Activated CD4-positive, alpha-beta T cell treated with anti-CD3 and anti-CD28 coated beads, Interleukin-2, amount 50 U/mL, for 1 hour (primary cell): ENCODE data around the gene ITIH5.
"Not testable (repeated sequence)": the region's sequence is repeated elsewhere in the genome, so short reads cannot be mapped to it uniquely, and the experiment has no call there.

Experiments used
- DNase-seq: peaks from one replicate; pipeline ENCODE4 v3.0.0-alpha.2; 2020

The ITIH5 gene

GRCh38 chr10:7666253-7667023, at the start of gene ITIH5:
Gene ITIH5, minus strand, starts transcription at chr10:7666966. Its CDS starts 74 bp downstream, at chr10:7666892.
- no peak for DNase-seq

GRCh38 chr10:7715515-7715914, 48.7 kb upstream of the ITIH5 start:
- DNase-seq: no peak

GRCh38 chr10:7711075-7711474, 44.3 kb upstream of the ITIH5 start:
- not testable (repeated sequence) for DNase-seq

GRCh38 chr10:7710446-7710845, 43.7 kb upstream of the ITIH5 start:
- no peak for DNase-seq

- no peak for DNase-seq
Measured at GRCh38 chr10:7708832-7709231, 42.1 kb upstream of the ITIH5 start.

- no peak for DNase-seq
Measured at GRCh38 chr10:7707858-7708622, 41.3 kb upstream of the ITIH5 start.

- DNase-seq: no peak
Measured at GRCh38 chr10:7707102-7707501, 40.3 kb upstream of the ITIH5 start.

- DNase-seq: no peak
Measured at GRCh38 chr10:7706534-7707073, 39.8 kb upstream of the ITIH5 start.

GRCh38 chr10:7705341-7705740, 38.6 kb upstream of the ITIH5 start:
- DNase-seq: no peak

GRCh38 chr10:7704071-7705016, 37.6 kb upstream of the ITIH5 start:
- no peak for DNase-seq

- no peak for DNase-seq
Measured at GRCh38 chr10:7703140-7703539, 36.4 kb upstream of the ITIH5 start, which contains the start of gene ITIH2. Gene ITIH2, plus strand, starts transcription at chr10:7703316. Its CDS starts 119 bp downstream, at chr10:7703435.

GRCh38 chr10:7702288-7702812, 35.6 kb upstream of the ITIH5 start:
- DNase-seq: no peak

- no peak for DNase-seq
Measured at GRCh38 chr10:7701158-7701742, 34.5 kb upstream of the ITIH5 start.

- DNase-seq: no peak
Measured at GRCh38 chr10:7700577-7701125, 33.9 kb upstream of the ITIH5 start.

- DNase-seq: no peak
Measured at GRCh38 chr10:7697426-7697825, 30.7 kb upstream of the ITIH5 start.

GRCh38 chr10:7696545-7696944, 29.8 kb upstream of the ITIH5 start:
- no peak for DNase-seq

GRCh38 chr10:7693194-7693593, 26.4 kb upstream of the ITIH5 start:
- DNase-seq: not testable (repeated sequence)

- not testable (repeated sequence) for DNase-seq
Measured at GRCh38 chr10:7692368-7692767, 25.6 kb upstream of the ITIH5 start.

- DNase-seq: not testable (repeated sequence)
Measured at GRCh38 chr10:7690885-7691597, 24.3 kb upstream of the ITIH5 start.

GRCh38 chr10:7689591-7689990, 22.8 kb upstream of the ITIH5 start:
- no peak for DNase-seq
